Activated CD8-positive, alpha-beta memory T cell treated with anti-CD3 and anti-CD28 coated beads for 36 hours (primary cell): ENCODE data around the gene KPNB1. TPM values are rescaled to one million over a fixed set of nuclear protein-coding genes. Genes with fewer than 3 reads are reported as not detected.

ENCODE experiments used
- CTCF ChIA-PET: fragments of 350-600 bp; sonication (Branson Sonifier 250); formaldehyde crosslinking; loops from one replicate; lab custom pipeline; 2021; ENCODE audit warnings: antibody characterized with exemption; lab: Charles Lee
- POLR2A ChIA-PET: fragments of 350-600 bp; sonication (Branson Sonifier 250); formaldehyde crosslinking; loops from one replicate; lab custom pipeline; 2021; ENCODE audit warnings: antibody characterized with exemption; lab: Charles Lee
- total RNA-seq, 2 experiments: library from RNA; stranded (reverse); gene quantifications; one replicate each; pipeline ENCODE4 v1.2.3, GENCODE V29; 2021

Gene KPNB1
- total RNA-seq, 2 experiments from 2014 or later = 844 to 864 TPM

DNA sequence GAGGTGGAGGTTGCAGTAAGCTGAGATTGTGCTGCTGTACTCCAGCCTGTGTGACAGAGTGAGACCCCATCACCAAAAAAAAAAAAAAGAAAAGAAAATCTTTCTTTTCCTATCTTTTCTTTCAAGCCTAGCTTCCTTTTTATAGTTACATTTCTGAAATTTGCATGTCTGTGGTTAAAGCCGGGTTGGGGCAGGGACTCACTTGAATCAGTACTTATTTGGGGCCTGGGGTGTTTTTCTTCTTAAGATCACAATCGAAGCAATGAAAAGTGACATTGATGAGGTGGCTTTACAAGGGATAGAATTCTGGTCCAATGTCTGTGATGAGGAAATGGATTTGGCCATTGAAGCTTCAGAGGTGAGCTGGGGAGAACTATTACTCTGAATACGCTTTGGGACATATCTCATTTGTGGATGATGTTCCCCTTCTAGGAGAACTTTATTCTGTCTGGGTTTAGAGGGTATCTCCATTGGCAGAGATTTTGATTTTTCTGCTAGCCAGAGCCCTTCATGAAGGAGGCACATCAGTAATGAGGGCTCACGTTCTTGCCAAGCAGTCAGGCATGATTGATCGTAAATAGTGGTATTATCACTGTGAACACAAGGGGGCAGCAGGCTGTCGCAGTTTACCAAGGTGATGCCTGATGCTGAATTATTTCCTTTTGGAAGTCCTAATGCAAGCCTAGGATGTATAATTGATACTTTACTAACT lies 14.3 kb downstream of the KPNB1 start:
- POLR2A ChIA-PET = interaction anchor here (0.7 to 2.0 kb wide), 4 partner anchors 9 to 68 kb away, joined by 3 to 7 read pairs (median 6); partner anchors contain the start of gene KPNB1
- CTCF ChIA-PET = interaction anchor here (0.6 to 4.9 kb wide), 12 partner anchors 9 to 126 kb away, joined by 3 to 31 read pairs (median 4); partner anchors contain the start of gene KPNB1

- CTCF ChIA-PET = interaction anchor here (0.6 to 4.9 kb wide), 8 partner anchors 10 to 121 kb away, joined by 3 to 31 read pairs (median 4); partner anchors contain the start of gene KPNB1
- POLR2A ChIA-PET = interaction anchor here (0.7 to 2.0 kb wide), 3 partner anchors 12 to 24 kb away, joined by 3 to 10 read pairs (median 7); partner anchors contain the start of gene KPNB1
Measured at GRCh38 chr17:47664624-47664941, 14.9 kb downstream of the KPNB1 start.

DNA sequence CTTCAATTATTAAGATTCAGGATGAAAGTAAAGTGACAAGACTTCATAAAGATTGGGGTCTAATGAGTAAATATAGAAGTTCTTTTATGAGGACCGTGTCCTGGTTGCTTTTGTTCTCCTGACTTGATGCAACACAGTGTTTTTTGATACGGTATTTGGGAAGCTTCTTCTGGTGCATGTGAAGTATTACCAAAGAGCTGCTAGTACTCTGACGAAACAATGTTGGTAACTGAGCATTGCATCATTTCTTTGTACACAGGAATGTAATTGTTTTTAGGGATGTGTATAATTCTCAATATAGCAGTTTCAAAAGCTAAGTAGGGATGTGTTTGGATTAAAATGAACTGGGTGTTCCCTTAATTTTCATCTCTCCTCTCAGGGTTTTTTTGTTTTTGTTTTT lies 15.9 kb downstream of the KPNB1 start:
- ChIA-PET POLR2A (interaction anchor here (0.6 to 1.7 kb wide), 3 partner anchors 9 to 123 kb away, joined by 3 to 10 read pairs (median 4); no protein-coding TSS in a partner anchor), CTCF (interaction anchor here (1.3 to 4.9 kb wide), 4 partner anchors 13 to 124 kb away, joined by 3 to 31 read pairs (median 14); partner anchors contain the start of gene KPNB1)

DNA sequence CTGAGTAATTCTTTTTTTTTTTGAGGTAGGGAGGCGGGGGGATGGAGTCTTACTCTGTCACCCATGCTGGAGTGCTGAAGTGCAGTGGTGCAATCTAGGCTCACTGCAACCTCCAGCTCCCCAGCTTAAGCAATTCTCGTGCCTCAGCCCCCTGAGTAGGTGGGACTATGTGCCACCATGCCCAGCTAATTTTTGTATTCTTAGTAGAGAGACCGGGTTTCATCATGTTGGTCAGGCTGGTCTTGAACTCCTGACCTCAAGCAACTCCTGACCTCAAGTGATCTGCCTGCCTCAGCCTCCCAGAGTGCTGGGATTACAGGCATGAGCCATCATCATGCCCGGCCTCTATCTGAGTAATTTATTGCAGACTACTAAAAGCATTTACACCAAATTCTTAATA lies 19.4 kb downstream of the KPNB1 start:
- ChIA-PET CTCF (interaction anchor here (1.0 kb wide), 1 partner anchor 221 kb away, joined by 3 read pairs; no protein-coding TSS in a partner anchor), POLR2A (interaction anchor here (0.5 to 1.1 kb wide), 3 partner anchors 11 to 89 kb away, joined by 3 to 6 read pairs (median 3); no protein-coding TSS in a partner anchor)

DNA sequence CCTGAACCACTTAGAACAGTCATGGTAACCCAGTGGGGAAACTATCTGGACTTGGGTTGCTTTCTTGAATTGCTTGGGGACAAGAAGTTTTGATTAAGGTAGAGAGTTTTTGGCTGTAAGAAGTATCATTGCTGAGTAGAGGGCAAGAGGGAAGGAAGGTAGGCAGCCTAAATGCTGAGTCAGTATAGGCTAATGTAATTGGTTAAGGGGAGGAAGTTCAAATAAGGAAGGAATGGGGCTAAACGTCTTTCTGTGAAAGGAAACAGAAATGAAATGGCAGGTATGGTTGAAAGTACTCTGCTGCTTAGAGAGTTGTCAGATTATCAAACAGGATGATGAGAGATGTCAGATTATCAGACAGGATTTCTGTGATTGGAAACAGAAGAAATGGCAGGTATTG lies 20.3 kb downstream of the KPNB1 start:
- ChIA-PET CTCF (interaction anchor here (0.6 to 1.3 kb wide), 2 partner anchors 13 to 21 kb away, joined by 5 to 6 read pairs; partner anchors contain the start of gene KPNB1), POLR2A (interaction anchor here (1.1 kb wide), 1 partner anchor 10 kb away, joined by 3 read pairs; no protein-coding TSS in a partner anchor)

- CTCF ChIA-PET = interaction anchor here (0.6 to 1.7 kb wide), 3 partner anchors 25 to 111 kb away, joined by 3 to 4 read pairs (median 4); no protein-coding TSS in a partner anchor
- POLR2A ChIA-PET = interaction anchor here (0.8 kb wide), 1 partner anchor 22 kb away, joined by 4 read pairs; no protein-coding TSS in a partner anchor
Measured at GRCh38 chr17:47674499-47674898, 24.8 kb downstream of the KPNB1 start.

- ChIA-PET POLR2A (interaction anchor here (2.1 kb wide), 1 partner anchor 26 kb away, joined by 4 read pairs; the partner anchor contains the start of gene KPNB1), CTCF (interaction anchor here (1.2 to 1.7 kb wide), 2 partner anchors 13 to 110 kb away, joined by 3 read pairs; no protein-coding TSS in a partner anchor)
Measured at GRCh38 chr17:47675380-47676198, 25.9 kb downstream of the KPNB1 start.

DNA sequence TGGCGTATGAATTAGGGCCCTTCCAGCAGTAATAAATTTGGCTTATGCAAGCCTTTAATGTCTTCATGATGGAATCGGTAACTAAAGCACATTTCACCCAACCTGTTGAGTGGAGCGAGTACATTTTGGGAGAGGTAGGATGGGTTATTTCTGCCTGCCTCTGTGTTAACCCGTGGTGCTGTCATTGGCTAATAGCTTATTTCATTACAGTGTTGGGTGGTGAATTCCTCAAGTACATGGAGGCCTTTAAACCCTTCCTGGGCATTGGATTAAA lies 26.4 kb downstream of the KPNB1 start:
- ChIA-PET POLR2A (interaction anchor here (0.6 to 2.1 kb wide), 4 partner anchors 11 to 1548 kb away, joined by 3 to 10 read pairs (median 5); partner anchors contain the start of gene KPNB1), CTCF (interaction anchor here (0.6 to 5.4 kb wide), 4 partner anchors 12 to 23 kb away, joined by 3 to 31 read pairs (median 5); no protein-coding TSS in a partner anchor)

DNA sequence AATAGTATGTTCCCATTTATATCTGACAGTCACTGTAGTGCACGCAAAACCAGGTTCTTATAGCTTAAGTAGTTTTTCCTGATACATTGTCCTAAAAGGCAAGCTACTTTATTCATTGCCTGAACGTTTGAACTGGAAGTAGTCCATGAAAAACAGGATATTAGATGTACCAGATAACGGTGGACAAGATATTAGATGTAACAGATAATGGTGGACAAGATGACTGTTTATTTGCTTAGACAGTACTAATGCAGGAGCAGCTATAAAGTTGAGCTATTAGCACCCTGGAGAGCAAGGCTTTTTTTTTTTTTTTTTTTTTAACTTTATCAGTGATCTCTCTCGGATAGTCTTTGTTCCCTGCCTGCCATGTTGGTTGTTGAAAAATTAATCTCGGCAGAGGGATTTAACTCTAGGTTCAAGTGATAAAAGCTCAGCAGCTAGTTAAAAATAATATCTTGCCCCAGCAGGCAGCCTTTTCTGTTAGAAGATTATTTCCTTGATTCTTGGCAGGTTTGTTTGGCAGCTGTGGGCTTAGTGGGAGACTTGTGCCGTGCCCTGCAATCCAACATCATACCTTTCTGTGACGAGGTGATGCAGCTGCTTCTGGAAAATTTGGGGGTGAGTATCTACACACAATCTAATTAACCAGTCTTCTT lies 26.9 kb downstream of the KPNB1 start:
- POLR2A ChIA-PET = interaction anchor here (0.6 to 2.1 kb wide), 4 partner anchors 11 to 1548 kb away, joined by 3 to 10 read pairs (median 5); partner anchors contain the start of gene KPNB1
- CTCF ChIA-PET = interaction anchor here (0.6 to 5.4 kb wide), 7 partner anchors 12 to 80 kb away, joined by 3 to 31 read pairs (median 5); partner anchors contain the start of gene TBX21

- ChIA-PET CTCF (interaction anchor here (0.8 to 5.4 kb wide), 2 partner anchors 14 to 15 kb away, joined by 3 to 31 read pairs; no protein-coding TSS in a partner anchor), POLR2A (interaction anchor here (0.7 kb wide), 1 partner anchor 58 kb away, joined by 3 read pairs; no protein-coding TSS in a partner anchor)
Measured at GRCh38 chr17:47678196-47678595, 28.5 kb downstream of the KPNB1 start.

- ChIA-PET POLR2A (no interaction called here), CTCF (interaction anchor here (0.7 kb wide), 1 partner anchor 26 kb away, joined by 3 read pairs; no protein-coding TSS in a partner anchor)
Measured at GRCh38 chr17:47682138-47682537, 32.4 kb downstream of the KPNB1 start.

- ChIA-PET CTCF (interaction anchor here (0.6 to 0.7 kb wide), 2 partner anchors 12 to 107 kb away, joined by 3 to 6 read pairs; no protein-coding TSS in a partner anchor), POLR2A (interaction anchor here (0.7 kb wide), 1 partner anchor 19 kb away, joined by 5 read pairs; no protein-coding TSS in a partner anchor)
Measured at GRCh38 chr17:47682727-47683126, 33.0 kb downstream of the KPNB1 start.

DNA sequence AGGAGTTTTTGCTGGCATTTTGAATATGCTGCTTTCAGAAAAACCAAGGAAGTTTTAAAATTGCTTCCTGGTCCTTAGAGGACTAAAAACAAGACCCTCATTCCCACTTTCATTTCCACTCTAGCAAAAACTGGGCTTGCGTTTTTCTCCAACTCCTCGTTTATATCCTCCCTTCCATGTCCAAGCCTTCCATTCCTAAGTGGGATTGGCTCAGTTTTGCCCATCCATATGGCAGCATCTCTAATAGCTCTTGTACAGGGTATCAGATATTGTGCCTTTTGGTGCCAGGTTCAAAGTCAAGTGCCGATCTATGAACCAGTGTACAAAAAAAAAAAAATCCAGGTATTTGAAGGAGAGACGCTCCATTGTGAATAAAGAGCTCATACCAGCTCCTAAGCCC lies 34.3 kb downstream of the KPNB1 start:
- POLR2A ChIA-PET = interaction anchor here (0.6 to 1.0 kb wide), 3 partner anchors 9 to 138 kb away, joined by 3 to 8 read pairs (median 3); partner anchors contain the start of gene OSBPL7

GRCh38 chr17:47684535-47685193 lies 34.9 kb downstream of the KPNB1 start:
- POLR2A ChIA-PET = interaction anchor here (0.6 to 1.0 kb wide), 3 partner anchors 8 to 137 kb away, joined by 3 to 8 read pairs (median 3); partner anchors contain the start of gene OSBPL7
- CTCF ChIA-PET = no interaction called here

More for the DNA sequence above, 34.3 kb downstream of the KPNB1 start:
- CTCF ChIA-PET = interaction anchor here (0.6 kb wide), 1 partner anchor 73 kb away, joined by 3 read pairs; no protein-coding TSS in a partner anchor

- POLR2A ChIA-PET = no interaction called here
Measured at GRCh38 chr17:47685556-47686275, 36.0 kb downstream of the KPNB1 start.

DNA sequence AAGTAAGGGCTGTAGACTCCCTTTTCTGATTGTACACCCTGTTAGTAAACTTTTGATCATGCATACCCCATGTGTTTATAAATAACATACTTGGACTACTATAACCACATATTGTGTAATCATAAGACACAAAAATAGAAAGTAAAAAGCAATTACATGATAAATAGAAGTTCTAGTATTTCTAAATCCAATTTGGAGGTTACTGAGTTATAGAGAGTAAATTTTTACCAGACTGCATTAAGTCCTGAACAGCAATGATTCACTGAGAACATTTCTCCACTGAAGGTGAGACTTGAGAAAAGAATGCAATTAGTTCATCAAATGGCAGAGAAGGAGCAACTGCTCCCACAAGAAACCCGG lies 36.5 kb downstream of the KPNB1 start:
- ChIA-PET CTCF (interaction anchor here (0.6 kb wide), 1 partner anchor 14 kb away, joined by 3 read pairs; no protein-coding TSS in a partner anchor), POLR2A (no interaction called here)

More at GRCh38 chr17:47685556-47686275, 36.0 kb downstream of the KPNB1 start:
- CTCF ChIA-PET = interaction anchor here (0.6 kb wide), 1 partner anchor 14 kb away, joined by 3 read pairs; no protein-coding TSS in a partner anchor
